Measurements from ENCODE around the gene PSMB7. TPM values are rescaled to one million over a fixed set of nuclear protein-coding genes. Genes with fewer than 3 reads are reported as not detected.

Gene PSMB7
- 181 TPM for total RNA-seq

GRCh38 chr9:124415102-124415851, at the start of gene PSMB7:
Gene PSMB7, minus strand, starts transcription at chr9:124415442. Its CDS starts 17 bp downstream, at chr9:124415425.
- FAIRE-seq (no peak), DNase-seq (ENCODE audit: low spot score in 2 of 2) (peak; percentile 80 to 90)

DNA sequence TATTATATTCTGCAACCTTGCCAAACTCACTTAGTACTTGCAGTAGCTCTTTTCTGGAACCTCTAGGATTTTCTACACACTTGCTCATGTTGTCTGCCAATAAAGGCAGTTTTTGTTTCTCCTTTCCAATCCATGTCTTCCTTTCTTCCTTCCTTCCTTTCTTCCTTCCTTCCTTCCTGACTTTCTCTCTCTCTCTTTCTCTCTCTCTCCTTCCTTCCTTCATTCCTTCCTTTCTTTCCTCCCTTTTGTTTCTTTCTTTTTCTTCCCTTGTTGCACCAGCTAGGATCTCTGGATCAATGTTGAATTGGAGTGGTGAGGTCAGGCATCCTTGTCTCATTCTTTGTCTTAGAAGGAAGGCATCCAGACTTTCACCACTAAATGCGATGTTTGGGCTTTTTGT, 47.5 kb upstream of the PSMB7 start:
- FAIRE-seq = no peak
- DNase-seq (ENCODE audit: low spot score in 2 of 2) = no peak

GRCh38 chr9:124458441-124458840, 43.2 kb upstream of the PSMB7 start:
- no peak for FAIRE-seq
- DNase-seq (ENCODE audit: low spot score in 2 of 2) = no peak

GRCh38 chr9:124457887-124458431, 42.7 kb upstream of the PSMB7 start:
- DNase-seq (ENCODE audit: low spot score in 2 of 2) (no peak), FAIRE-seq (no peak)

- DNase-seq (ENCODE audit: low spot score in 2 of 2) (no peak), FAIRE-seq (no peak)
Measured at GRCh38 chr9:124457079-124457886, 42.0 kb upstream of the PSMB7 start.

DNA sequence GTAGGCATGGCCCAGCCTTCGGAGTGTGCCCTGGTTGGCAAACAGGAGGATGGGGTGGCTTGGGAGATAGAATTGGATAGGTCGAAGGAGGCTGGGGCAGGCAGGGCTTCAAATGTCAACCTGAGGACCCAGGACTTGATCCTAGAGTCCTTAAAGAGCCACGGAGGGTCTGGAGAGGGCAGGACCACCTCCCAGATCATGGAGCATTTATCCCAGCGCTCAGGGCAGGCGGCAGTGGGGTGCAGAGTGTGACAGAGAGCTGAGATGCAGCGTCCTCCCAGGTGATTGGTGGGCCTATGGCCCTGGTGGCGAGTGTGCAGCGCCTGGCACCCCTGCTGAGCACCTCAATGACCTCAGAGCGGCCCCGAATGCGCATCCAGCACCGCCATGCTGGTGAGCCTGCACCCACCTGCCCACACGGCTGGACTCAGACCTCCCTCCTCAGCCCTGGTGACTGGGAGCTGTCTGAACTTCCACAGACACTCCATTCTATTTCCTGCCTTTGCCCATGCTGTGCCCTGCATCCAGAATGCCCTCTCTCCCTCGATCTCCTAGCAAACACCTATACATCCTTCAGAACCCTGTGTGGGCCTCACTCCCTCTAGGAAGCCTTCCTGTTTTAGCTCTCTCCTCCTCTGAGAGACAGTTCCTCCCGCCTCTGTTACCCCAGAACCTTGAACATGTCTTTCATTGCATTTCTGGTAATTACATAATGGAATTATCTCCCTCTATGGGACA, 41.3 kb upstream of the PSMB7 start:
- FAIRE-seq = no peak

GRCh38 chr9:124455820-124456219, 40.6 kb upstream of the PSMB7 start:
- no peak for DNase-seq (ENCODE audit: low spot score in 2 of 2)
- FAIRE-seq = no peak

More for the DNA sequence above, 41.3 kb upstream of the PSMB7 start:
- DNase-seq (ENCODE audit: low spot score in 2 of 2) = no peak

- no peak for DNase-seq (ENCODE audit: low spot score in 2 of 2)
- no peak for FAIRE-seq
Measured at GRCh38 chr9:124454791-124455443, 39.7 kb upstream of the PSMB7 start.

GRCh38 chr9:124454296-124454695, 39.1 kb upstream of the PSMB7 start:
- FAIRE-seq = no peak
- DNase-seq (ENCODE audit: low spot score in 2 of 2) = no peak

DNA sequence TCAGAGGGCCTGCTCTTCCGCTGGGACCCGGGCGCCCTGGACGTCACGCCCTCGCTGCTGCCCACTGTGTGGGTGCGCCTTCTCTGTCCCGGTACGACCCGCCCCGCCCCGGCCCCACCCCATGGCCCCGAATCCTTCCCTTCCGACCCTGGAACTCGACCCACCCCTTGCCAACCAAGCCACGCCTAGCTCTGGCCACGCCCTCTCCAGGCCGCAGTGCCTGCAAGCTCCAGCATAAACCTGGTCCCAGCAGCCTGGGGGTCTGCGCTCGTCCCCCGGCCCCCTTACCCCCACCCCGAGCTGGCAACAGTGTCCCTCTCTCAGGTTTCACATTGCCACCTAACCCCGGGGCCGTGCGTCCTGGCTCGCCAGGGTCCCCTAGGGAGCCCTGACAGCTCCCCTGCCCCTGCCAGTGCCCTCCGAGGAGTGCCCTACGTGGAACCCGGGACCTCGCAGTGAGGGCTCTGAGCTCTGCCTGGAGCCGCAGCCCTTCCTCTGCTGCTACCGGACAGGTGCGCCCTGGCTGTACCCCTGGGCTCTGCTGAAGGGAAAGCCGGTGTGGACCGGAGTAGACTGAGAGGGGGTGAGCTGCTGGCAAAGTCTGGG, 38.4 kb upstream of the PSMB7 start:
- FAIRE-seq (no peak), DNase-seq (ENCODE audit: low spot score in 2 of 2) (no peak)

DNA sequence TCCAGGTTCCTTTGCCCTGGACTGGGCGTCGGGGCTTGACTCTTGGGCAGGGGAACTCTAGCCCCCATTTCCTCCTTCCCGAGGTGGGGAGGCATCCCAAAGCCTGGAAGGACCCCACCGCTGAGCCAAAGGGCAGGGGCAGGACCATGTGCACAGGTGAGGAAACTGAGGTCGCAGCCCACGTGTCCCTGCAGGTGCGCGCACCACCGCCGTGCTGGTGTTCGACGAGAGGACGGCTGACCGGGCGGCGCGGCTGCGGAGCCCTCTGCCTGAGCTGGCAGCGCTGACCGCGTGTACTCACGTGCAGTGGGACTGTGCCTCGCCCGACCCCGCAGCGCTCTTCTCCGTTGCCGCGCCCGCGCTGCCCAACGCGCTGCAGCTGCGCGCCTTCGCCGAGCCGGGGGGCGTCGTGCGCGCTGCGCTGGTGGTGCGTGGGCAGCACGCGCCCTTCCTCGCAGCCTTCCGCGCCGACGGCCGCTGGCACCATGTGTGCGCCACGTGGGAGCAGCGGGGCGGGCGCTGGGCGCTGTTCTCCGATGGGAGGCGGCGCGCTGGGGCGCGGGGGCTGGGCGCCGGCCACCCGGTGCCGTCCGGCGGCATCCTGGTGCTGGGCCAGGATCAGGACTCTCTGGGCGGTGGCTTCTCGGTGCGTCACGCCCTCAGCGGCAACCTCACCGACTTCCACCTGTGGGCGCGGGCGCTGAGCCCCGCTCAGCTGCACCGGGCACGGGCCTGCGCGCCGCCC, 37.8 kb upstream of the PSMB7 start:
- DNase-seq (ENCODE audit: low spot score in 2 of 2) = peak; percentile 58 to 67
- no peak for FAIRE-seq

DNA sequence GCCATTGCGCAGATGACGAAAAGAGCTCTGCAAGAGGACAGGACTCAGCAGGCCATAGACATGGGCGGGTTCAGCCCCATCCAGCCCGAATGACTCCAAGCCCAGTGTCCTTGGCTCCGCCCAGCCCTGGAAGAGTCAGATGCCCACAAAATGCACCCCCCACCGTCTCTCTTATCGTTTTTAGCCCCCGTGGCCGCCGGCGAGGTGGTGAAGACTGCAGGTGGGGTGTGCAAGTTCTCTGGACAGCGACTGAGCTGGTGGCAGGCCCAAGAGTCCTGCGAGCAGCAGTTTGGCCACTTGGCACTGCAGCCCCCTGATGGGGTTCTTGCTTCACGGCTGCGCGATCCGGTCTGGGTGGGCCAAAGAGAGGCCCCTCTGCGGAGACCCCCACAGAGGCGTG, 37.1 kb upstream of the PSMB7 start:
- DNase-seq (ENCODE audit: low spot score in 2 of 2) (no peak), FAIRE-seq (no peak)

DNA sequence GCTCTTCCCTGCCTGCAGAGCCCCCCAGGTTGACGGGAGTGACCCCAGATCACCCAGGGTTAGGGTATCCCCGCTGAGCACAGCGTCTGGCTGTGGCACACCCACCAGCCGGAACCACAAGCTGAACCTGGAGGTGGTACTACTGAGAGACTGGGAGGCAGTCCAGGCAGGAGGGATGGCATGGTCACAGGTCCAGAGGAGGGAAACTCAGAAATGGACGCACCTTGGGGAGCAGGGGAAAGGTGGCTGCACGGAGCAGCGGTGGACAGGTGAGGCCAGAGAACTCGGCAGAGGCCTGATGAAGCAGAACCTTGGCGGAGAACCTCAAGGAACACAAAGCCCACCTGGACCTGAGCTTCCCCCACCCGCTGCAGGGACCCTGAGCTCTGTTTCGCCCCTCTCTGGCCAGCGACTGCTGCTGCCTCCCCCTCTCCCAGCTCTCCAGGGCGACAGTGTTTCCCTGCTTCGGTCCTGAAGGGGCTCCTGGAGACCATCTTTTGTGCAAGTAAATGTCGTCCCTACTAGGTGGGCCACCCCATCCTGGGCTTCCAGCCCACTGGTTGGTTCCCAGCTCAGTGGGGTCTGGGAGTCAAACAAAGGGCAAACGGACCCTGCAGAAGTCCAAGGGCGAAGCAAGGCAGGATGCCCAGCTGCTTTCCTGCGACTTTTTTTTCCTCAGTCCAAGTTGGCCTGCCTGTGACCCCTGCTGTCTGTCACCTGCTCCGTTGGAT, 35.9 kb upstream of the PSMB7 start:
- FAIRE-seq (no peak), DNase-seq (ENCODE audit: low spot score in 2 of 2) (peak in 1 of 2 donors; percentile 40)

DNA sequence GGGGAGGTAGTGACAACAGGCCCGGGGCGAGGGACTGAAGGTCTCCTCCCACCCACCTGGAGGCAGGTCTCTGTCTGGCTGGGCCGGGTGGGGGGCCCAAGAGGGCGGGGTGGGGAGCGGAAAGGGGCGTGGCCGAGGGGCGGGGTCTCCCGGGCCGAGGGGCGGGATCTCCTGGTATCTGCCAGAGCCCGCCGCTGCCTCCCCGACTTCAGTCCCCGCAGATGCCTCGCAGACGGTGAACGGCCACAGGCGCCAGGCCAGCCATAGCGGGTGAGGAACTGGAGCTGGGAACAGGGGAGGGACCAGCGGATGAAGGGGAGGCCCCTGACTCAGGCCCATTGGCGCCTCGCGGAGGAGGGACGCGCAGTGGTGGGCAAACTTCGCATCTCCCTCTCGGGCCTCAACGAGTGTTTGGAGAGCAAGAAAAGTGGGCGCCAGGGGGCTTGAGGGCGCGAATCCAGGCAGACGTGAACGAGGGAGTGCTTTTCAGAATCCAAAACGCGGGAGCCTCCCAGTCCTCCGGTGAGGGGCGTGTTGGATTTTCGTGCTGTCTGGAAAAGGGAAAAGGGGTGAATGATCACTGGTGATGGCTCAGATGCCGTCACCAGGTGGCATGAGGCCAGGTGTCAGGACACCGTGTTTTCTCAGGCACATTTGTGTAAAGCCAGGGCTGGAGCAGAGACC, 35.1 kb upstream of the PSMB7 start, which contains the start of gene ADGRD2:
Gene ADGRD2, plus strand, starts transcription at position 211 of the 684 bp plus-strand sequence. CDS start 1,216 bp downstream, outside the sequence.
- peak in 1 of 2 donors; percentile 56 for DNase-seq (ENCODE audit: low spot score in 2 of 2)
- FAIRE-seq = no peak

DNA sequence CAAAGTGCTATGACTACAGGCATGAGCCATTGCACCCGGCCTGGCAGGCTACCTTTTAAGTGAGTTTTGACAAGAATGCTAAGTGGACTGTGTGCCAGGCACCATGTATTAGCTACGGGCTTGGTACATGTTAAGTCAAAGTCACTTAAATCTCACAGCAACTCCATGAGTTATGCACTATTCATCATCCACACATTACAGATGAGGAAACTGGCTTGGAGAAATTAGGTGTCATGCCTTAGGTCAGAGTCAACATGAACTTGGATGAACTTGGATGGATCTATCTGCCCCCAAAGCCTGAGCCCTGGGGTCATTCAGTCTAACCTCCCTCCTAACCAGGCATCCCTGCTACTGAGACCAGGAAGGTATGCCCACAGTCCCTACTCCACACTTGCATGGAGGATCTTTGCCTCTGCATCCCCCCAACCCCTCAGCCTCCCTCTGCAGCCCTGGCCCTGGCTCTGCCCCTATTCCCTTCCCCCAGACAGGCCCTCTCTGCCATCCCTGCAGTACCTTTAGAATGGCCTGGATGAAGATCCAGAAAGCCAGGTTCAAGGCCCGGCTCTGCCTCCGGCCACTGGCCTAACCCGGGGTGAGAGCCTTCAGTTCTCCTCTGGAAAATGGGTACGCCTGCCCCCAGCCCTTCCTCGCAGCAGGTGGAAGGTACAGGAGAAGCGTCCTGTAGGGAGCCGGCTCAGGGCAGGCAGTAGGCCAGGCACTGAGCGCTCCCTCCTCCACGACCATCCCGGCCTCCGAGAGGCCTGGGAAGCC, 34.3 kb upstream of the PSMB7 start:
- DNase-seq (ENCODE audit: low spot score in 2 of 2) (peak in 1 of 2 donors; percentile 20), FAIRE-seq (no peak)

GRCh38 chr9:124448019-124448418, 32.8 kb upstream of the PSMB7 start:
- FAIRE-seq (no peak), DNase-seq (ENCODE audit: low spot score in 2 of 2) (no peak)

- FAIRE-seq = no peak
- no peak for DNase-seq (ENCODE audit: low spot score in 2 of 2)
Measured at GRCh38 chr9:124447297-124447661, 32.0 kb upstream of the PSMB7 start.

Measured in frontal cortex (tissue), 4 donors.